Trophoblast cell (in vitro differentiated cells and primary cell): ENCODE data around the gene CCL3.

Experiments
- DNase-seq, 2 donors: peaks; one replicate each; pipeline ENCODE4 v3.0.0-alpha.2; 2016
- H2AFZ ChIP-seq: 2 replicates; pipeline ENCODE4 v1.6.1; 2013; ENCODE audit warnings: low read length, moderate library complexity, mild to moderate bottlenecking; ENCODE audit not compliant: insufficient read depth, poor library complexity
- H2AK5ac ChIP-seq: 2 replicates; pipeline ENCODE4 v1.6.1; 2013; ENCODE audit warnings: mild to moderate bottlenecking, low read length
- H2BK120ac ChIP-seq: 2 replicates; pipeline ENCODE4 v1.6.1; 2013; ENCODE audit warnings: low read length, mild to moderate bottlenecking, moderate library complexity; ENCODE audit not compliant: insufficient read depth, poor library complexity
- H2BK12ac ChIP-seq: 2 replicates; pipeline ENCODE4 v1.6.1; 2013; ENCODE audit warnings: mild to moderate bottlenecking, low read length, moderate library complexity
- H2BK5ac ChIP-seq: 2 replicates; pipeline ENCODE4 v1.6.1; 2013; ENCODE audit warnings: low read length, low read depth, moderate library complexity, mild to moderate bottlenecking; ENCODE audit not compliant: poor library complexity
- H3K14ac ChIP-seq: 2 replicates; pipeline ENCODE4 v1.6.1; 2013; ENCODE audit warnings: mild to moderate bottlenecking, low read length
- H3K18ac ChIP-seq: 2 replicates; pipeline ENCODE4 v1.6.1; 2013; ENCODE audit warnings: mild to moderate bottlenecking, low read length
- H3K23ac ChIP-seq: 2 replicates; pipeline ENCODE4 v1.6.1; 2013; ENCODE audit warnings: low read length
- H3K27ac ChIP-seq: 2 replicates; pipeline ENCODE4 v1.5.1; 2013; ENCODE audit warnings: low read depth, mild to moderate bottlenecking, inconsistent platforms, low read length, moderate library complexity
- H3K27me3 ChIP-seq: 2 replicates; pipeline ENCODE4 v1.6.1; 2013; ENCODE audit warnings: inconsistent platforms, mild to moderate bottlenecking, low read length, moderate library complexity; ENCODE audit not compliant: insufficient read depth
- H3K36me3 ChIP-seq, 2 experiments: 1 replicate in 1 of 2; 2 replicates in 1 of 2; pipeline ENCODE4 v1.6.1; 2013; ENCODE audit warnings: low read length in 2 of 2, mild to moderate bottlenecking in 2 of 2, moderate library complexity in 1 of 2; ENCODE audit not compliant: insufficient read depth in 2 of 2, control insufficient read depth in 1 of 2
- H3K4ac ChIP-seq: 2 replicates; pipeline ENCODE4 v1.6.1; 2013; ENCODE audit warnings: low read depth, mild to moderate bottlenecking, low read length, moderate library complexity
- H3K4me1 ChIP-seq, 2 experiments: 1 replicate in 1 of 2; 2 replicates in 1 of 2; pipeline ENCODE4 v1.6.1; 2013; ENCODE audit warnings: low read length in 2 of 2, mild to moderate bottlenecking in 2 of 2, moderate library complexity in 1 of 2; ENCODE audit not compliant: insufficient read depth in 2 of 2, control insufficient read depth in 1 of 2
- H3K4me2 ChIP-seq: 2 replicates; pipeline ENCODE4 v1.6.1; 2013; ENCODE audit warnings: inconsistent platforms, mild to moderate bottlenecking, low read length, moderate library complexity
- H3K4me3 ChIP-seq: 2 replicates; pipeline ENCODE4 v1.5.1; 2013; ENCODE audit warnings: mild to moderate bottlenecking, low read depth, low read length, inconsistent platforms
- H3K79me1 ChIP-seq: one replicate; pipeline ENCODE4 v1.6.1; 2013; ENCODE audit warnings: low read length
- H3K79me2 ChIP-seq: 2 replicates; pipeline ENCODE4 v1.6.1; 2013; ENCODE audit warnings: low read length, mild to moderate bottlenecking; ENCODE audit not compliant: control insufficient read depth, insufficient read depth, poor library complexity
- H3K9ac ChIP-seq: 2 replicates; pipeline ENCODE4 v1.6.1; 2013; ENCODE audit warnings: mild to moderate bottlenecking, low read length
- H3K9me3 ChIP-seq: 2 replicates; pipeline ENCODE4 v1.6.1; 2013; ENCODE audit warnings: low read depth, mild to moderate bottlenecking, control low read depth, inconsistent platforms, low read length; ENCODE audit not compliant: insufficient read depth
- H4K12ac ChIP-seq: 2 replicates; pipeline ENCODE4 v1.6.1; 2013; ENCODE audit warnings: low read depth, mild to moderate bottlenecking, low read length, moderate library complexity
- H4K8ac ChIP-seq: 2 replicates; pipeline ENCODE4 v1.6.1; 2013; ENCODE audit warnings: low read depth, mild to moderate bottlenecking, low read length, moderate library complexity
- H4K91ac ChIP-seq: one replicate; pipeline ENCODE4 v1.6.1; 2013; ENCODE audit warnings: low read depth, mild to moderate bottlenecking, low read length, moderate library complexity
- WGBS: extraction: QIAGEN DNeasy Blood & Tissue Kit; methylation state at CpG from one replicate; pipeline ENCODE4 v1.1.7; 2013; ENCODE audit warnings: missing lambda C conversion rate; ENCODE audit not compliant: insufficient read length, insufficient coverage; ENCODE audit errors: extremely low coverage; 5-methylcytosine and 5-hydroxymethylcytosine counted together

Gene CCL3

GRCh38 chr17:36066365-36066985 lies 23.5 kb downstream of the CCL3 start:
- Histone ChIP-seq H3K27ac (no peak overlapping the region), H2BK12ac (no peak overlapping the region)

GRCh38 chr17:36063786-36064541 lies 26.0 kb downstream of the CCL3 start, which contains the start of gene CCL18:
TSS of gene CCL18 (plus strand) at chr17:36064272. CDS start at chr17:36064343, 71 bp downstream.
- Histone ChIP-seq H2BK12ac (no peak within 1 kb of the TSS), H4K91ac (no peak within 1 kb of the TSS), H3K4ac (no peak within 1 kb of the TSS), H4K8ac (no peak within 1 kb of the TSS), H3K4me3 (no peak within 1 kb of the TSS), H3K9me3 (peaks cover 2% of the 10 kb centered on the region), H3K4me2 (no peak within 1 kb of the TSS), H3K23ac (no peak within 1 kb of the TSS), H2AFZ (no peak within 1 kb of the TSS), H3K79me2 (no peaks in the 10 kb centered on the region), H3K27me3 (no peaks in the 10 kb centered on the region), H2AK5ac (no peak within 1 kb of the TSS), H4K12ac (no peak within 1 kb of the TSS), H3K27ac (no peak within 1 kb of the TSS), H3K18ac (no peak within 1 kb of the TSS), H3K36me3 (no peaks in the 10 kb centered on the region), H3K79me1 (no peaks in the 10 kb centered on the region), H3K14ac (no peak within 1 kb of the TSS), H3K9ac (no peak within 1 kb of the TSS), H2BK5ac (no peak within 1 kb of the TSS), H2BK120ac (no peak within 1 kb of the TSS), H3K4me1 (no peaks in the 10 kb centered on the region)
- DNase-seq: peak in 1 of 2 donors; percentile 7
- no CpG with 5 or more reads among the region's 5 CpGs for WGBS

More at GRCh38 chr17:36066365-36066985, 23.5 kb downstream of the CCL3 start:
- Histone ChIP-seq H3K9ac (no peak overlapping the region), H3K36me3 (no peaks in the 10 kb centered on the region), H3K4ac (no peak overlapping the region), H3K14ac (no peak overlapping the region), H3K23ac (no peak overlapping the region), H3K4me1 (no peaks in the 10 kb centered on the region), H3K79me1 (no peaks in the 10 kb centered on the region), H4K8ac (no peak overlapping the region), H2BK120ac (no peak overlapping the region), H3K79me2 (no peaks in the 10 kb centered on the region), H3K27me3 (no peaks in the 10 kb centered on the region), H3K18ac (no peak overlapping the region), H3K4me2 (no peak overlapping the region), H4K12ac (no peak overlapping the region), H3K9me3 (peaks cover 2% of the 10 kb centered on the region), H2AK5ac (no peak overlapping the region), H4K91ac (no peak overlapping the region), H2AFZ (no peak overlapping the region), H3K4me3 (no peak overlapping the region), H2BK5ac (no peak overlapping the region)
- no CpG with 5 or more reads among the region's 6 CpGs for WGBS
- no peak for DNase-seq

GRCh38 chr17:36060816-36061215 lies 29.1 kb downstream of the CCL3 start:
- no peak for DNase-seq

DNA sequence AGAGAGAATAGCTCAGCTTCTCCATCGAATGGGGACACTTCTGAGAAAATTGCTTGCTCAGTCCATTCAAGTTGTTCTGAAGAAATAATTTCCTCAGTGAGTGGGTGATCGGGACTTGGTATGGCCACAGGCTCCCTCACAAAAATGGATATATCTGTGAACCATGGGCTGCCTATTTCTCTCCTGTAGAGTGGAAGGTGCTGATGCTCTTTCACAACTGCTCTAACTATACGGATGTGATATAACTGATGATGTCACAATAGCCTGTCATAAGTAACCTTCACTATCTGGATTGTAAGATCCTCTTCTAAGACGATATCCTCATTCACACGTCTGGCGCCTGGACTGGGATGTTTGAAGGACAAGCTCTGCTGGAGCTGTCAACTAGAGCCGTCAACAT lies 30.5 kb downstream of the CCL3 start:
- H3K79me2 ChIP-seq: no peaks in the 10 kb centered on the region
- H3K23ac ChIP-seq: no peak overlapping the region
- H3K4me3 ChIP-seq: no peak overlapping the region
- no peak overlapping the region for H3K4ac ChIP-seq
- DNase-seq: no peak
- H3K27me3 ChIP-seq: no peaks in the 10 kb centered on the region
- H4K12ac ChIP-seq: no peak overlapping the region
- H3K4me1 ChIP-seq: no peaks in the 10 kb centered on the region
- H2BK12ac ChIP-seq: no peak overlapping the region
- H3K18ac ChIP-seq: no peak overlapping the region
- no peak overlapping the region for H3K14ac ChIP-seq
- H2AK5ac ChIP-seq: no peak overlapping the region
- H3K9ac ChIP-seq: no peak overlapping the region
- no peak overlapping the region for H2BK5ac ChIP-seq
- no peak overlapping the region for H3K4me2 ChIP-seq
- no peak overlapping the region for H4K8ac ChIP-seq
- H2BK120ac ChIP-seq: no peak overlapping the region
- H3K9me3 ChIP-seq: peaks cover 3% of the 10 kb centered on the region
- H4K91ac ChIP-seq: no peak overlapping the region
- no CpG with 5 or more reads among the region's 7 CpGs for WGBS
- no peak overlapping the region for H2AFZ ChIP-seq
- no peaks in the 10 kb centered on the region for H3K79me1 ChIP-seq
- no peaks in the 10 kb centered on the region for H3K36me3 ChIP-seq
- H3K27ac ChIP-seq: no peak overlapping the region

More at GRCh38 chr17:36060816-36061215, 29.1 kb downstream of the CCL3 start:
- H3K79me2 ChIP-seq: no peaks in the 10 kb centered on the region
- H2AFZ ChIP-seq: no peak overlapping the region
- no peak overlapping the region for H2BK12ac ChIP-seq
- H3K36me3 ChIP-seq: no peaks in the 10 kb centered on the region
- H2BK5ac ChIP-seq: no peak overlapping the region
- H4K8ac ChIP-seq: no peak overlapping the region
- no peaks in the 10 kb centered on the region for H3K79me1 ChIP-seq
- H4K91ac ChIP-seq: no peak overlapping the region
- H4K12ac ChIP-seq: no peak overlapping the region
- no peak overlapping the region for H3K27ac ChIP-seq
- no CpG with 5 or more reads among the region's 2 CpGs for WGBS
- peaks cover 3% of the 10 kb centered on the region for H3K9me3 ChIP-seq
- H3K4me2 ChIP-seq: no peak overlapping the region
- H3K4me3 ChIP-seq: no peak overlapping the region
- no peak overlapping the region for H2BK120ac ChIP-seq
- H3K4ac ChIP-seq: no peak overlapping the region
- no peak overlapping the region for H3K18ac ChIP-seq
- H3K23ac ChIP-seq: no peak overlapping the region
- no peak overlapping the region for H3K9ac ChIP-seq
- no peak overlapping the region for H2AK5ac ChIP-seq
- H3K4me1 ChIP-seq: no peaks in the 10 kb centered on the region
- H3K27me3 ChIP-seq: no peaks in the 10 kb centered on the region
- H3K14ac ChIP-seq: no peak overlapping the region
